Rectal smooth muscle tissue (tissue), 1 donor: ENCODE measurements around the gene CYB561D1.

ENCODE experiments used
- H3K27ac ChIP-seq: one replicate; pipeline ENCODE4 v1.7.0; 2013; ENCODE audit warnings: low read depth, low read length, inconsistent platforms
- H3K27me3 ChIP-seq: one replicate; pipeline ENCODE4 v1.7.0; 2013; ENCODE audit warnings: low read length; ENCODE audit not compliant: control insufficient read depth, insufficient read depth
- H3K36me3 ChIP-seq: one replicate; pipeline ENCODE4 v1.7.0; 2013; ENCODE audit warnings: low read length; ENCODE audit not compliant: control insufficient read depth, insufficient read depth
- H3K4me1 ChIP-seq: one replicate; pipeline ENCODE4 v1.7.0; 2013; ENCODE audit warnings: low read length; ENCODE audit not compliant: control insufficient read depth, insufficient read depth
- H3K4me3 ChIP-seq: one replicate; pipeline ENCODE4 v1.7.0; 2013; ENCODE audit warnings: low read length
- H3K9ac ChIP-seq: one replicate; pipeline ENCODE4 v1.7.0; 2013; ENCODE audit warnings: low read length

The CYB561D1 gene

GRCh38 chr1:109482791-109483671, 10.9 kb upstream of the CYB561D1 start:
- Histone ChIP-seq H3K27me3 (no peaks in the 10 kb centered on the region), H3K27ac (peak overlapping the region; percentile 50), H3K4me3 (peak overlapping the region; percentile 77), H3K9ac (peak overlapping the region; percentile 25), H3K4me1 (peaks cover 9% of the 10 kb centered on the region), H3K36me3 (no peaks in the 10 kb centered on the region)

- Histone ChIP-seq H3K27ac (peak within 1 kb of the TSS; percentile 96), H3K36me3 (no peaks in the 10 kb centered on the region), H3K27me3 (no peaks in the 10 kb centered on the region), H3K9ac (peak within 1 kb of the TSS; percentile 71), H3K4me3 (peak within 1 kb of the TSS; percentile 93), H3K4me1 (peaks cover 9% of the 10 kb centered on the region)
These were observed 10.0 kb upstream of the CYB561D1 start, which contains the start of gene ATXN7L2 for GRCh38 chr1:109483672-109484518. ATXN7L2 (plus strand) TSS chr1:109483905; CDS start chr1:109483954, 49 bp downstream.

- H3K27me3 ChIP-seq: no peaks in the 10 kb centered on the region
- no peaks in the 10 kb centered on the region for H3K36me3 ChIP-seq
- peaks cover 9% of the 10 kb centered on the region for H3K4me1 ChIP-seq
- peak overlapping the region; percentile 93 for H3K4me3 ChIP-seq
- no peak overlapping the region for H3K27ac ChIP-seq
- peak overlapping the region; percentile 3 for H3K9ac ChIP-seq
These were observed 9.3 kb upstream of the CYB561D1 start for GRCh38 chr1:109484519-109484975.

GRCh38 chr1:109485001-109485400, 8.9 kb upstream of the CYB561D1 start:
- no peaks in the 10 kb centered on the region for H3K27me3 ChIP-seq
- peak overlapping the region; percentile 93 for H3K4me3 ChIP-seq
- H3K4me1 ChIP-seq: peaks cover 9% of the 10 kb centered on the region
- H3K27ac ChIP-seq: no peak overlapping the region
- no peaks in the 10 kb centered on the region for H3K36me3 ChIP-seq
- no peak overlapping the region for H3K9ac ChIP-seq

GRCh38 chr1:109487261-109487660, 6.6 kb upstream of the CYB561D1 start:
- H3K27me3 ChIP-seq: no peaks in the 10 kb centered on the region
- H3K9ac ChIP-seq: no peak overlapping the region
- H3K36me3 ChIP-seq: no peaks in the 10 kb centered on the region
- peaks cover 9% of the 10 kb centered on the region for H3K4me1 ChIP-seq
- H3K4me3 ChIP-seq: no peak overlapping the region
- no peak overlapping the region for H3K27ac ChIP-seq

GRCh38 chr1:109488201-109488600, 5.7 kb upstream of the CYB561D1 start:
- Histone ChIP-seq H3K4me3 (no peak overlapping the region), H3K36me3 (no peaks in the 10 kb centered on the region), H3K27ac (no peak overlapping the region), H3K9ac (no peak overlapping the region), H3K27me3 (no peaks in the 10 kb centered on the region), H3K4me1 (peaks cover 6% of the 10 kb centered on the region)

- Histone ChIP-seq H3K27ac (no peak overlapping the region), H3K36me3 (no peaks in the 10 kb centered on the region), H3K4me1 (peaks cover 9% of the 10 kb centered on the region)
These were observed 5.2 kb upstream of the CYB561D1 start for GRCh38 chr1:109488696-109489095.

GRCh38 chr1:109490029-109490933, 3.6 kb upstream of the CYB561D1 start:
- no peaks in the 10 kb centered on the region for H3K27me3 ChIP-seq
- H3K4me1 ChIP-seq: peaks cover 6% of the 10 kb centered on the region
- H3K9ac ChIP-seq: no peak overlapping the region
- no peaks in the 10 kb centered on the region for H3K36me3 ChIP-seq
- H3K27ac ChIP-seq: no peak overlapping the region
- no peak overlapping the region for H3K4me3 ChIP-seq

More at GRCh38 chr1:109488696-109489095, 5.2 kb upstream of the CYB561D1 start:
- Histone ChIP-seq H3K4me3 (no peak overlapping the region), H3K27me3 (no peaks in the 10 kb centered on the region), H3K9ac (no peak overlapping the region)

- H3K9ac ChIP-seq: no peak overlapping the region
- H3K4me3 ChIP-seq: no peak overlapping the region
- H3K27me3 ChIP-seq: no peaks in the 10 kb centered on the region
- peaks cover 6% of the 10 kb centered on the region for H3K4me1 ChIP-seq
- peaks cover 2% of the 10 kb centered on the region for H3K36me3 ChIP-seq
- H3K27ac ChIP-seq: no peak overlapping the region
These were observed 3.0 kb upstream of the CYB561D1 start for GRCh38 chr1:109490934-109491302.

- Histone ChIP-seq H3K36me3 (peaks cover 4% of the 10 kb centered on the region), H3K27me3 (no peaks in the 10 kb centered on the region), H3K9ac (no peak overlapping the region), H3K4me1 (peaks cover 6% of the 10 kb centered on the region), H3K4me3 (no peak overlapping the region), H3K27ac (no peak overlapping the region)
These were observed 2.5 kb upstream of the CYB561D1 start for GRCh38 chr1:109491372-109491771.

GRCh38 chr1:109492779-109493178, 1.1 kb upstream of the CYB561D1 start:
- H3K27ac ChIP-seq: no peak overlapping the region
- H3K4me1 ChIP-seq: peaks cover 6% of the 10 kb centered on the region
- H3K36me3 ChIP-seq: peaks cover 10% of the 10 kb centered on the region
- H3K9ac ChIP-seq: no peak overlapping the region
- no peak overlapping the region for H3K4me3 ChIP-seq
- H3K27me3 ChIP-seq: no peaks in the 10 kb centered on the region
